ENCODE data around the gene TMEM92.

Gene TMEM92

DNA sequence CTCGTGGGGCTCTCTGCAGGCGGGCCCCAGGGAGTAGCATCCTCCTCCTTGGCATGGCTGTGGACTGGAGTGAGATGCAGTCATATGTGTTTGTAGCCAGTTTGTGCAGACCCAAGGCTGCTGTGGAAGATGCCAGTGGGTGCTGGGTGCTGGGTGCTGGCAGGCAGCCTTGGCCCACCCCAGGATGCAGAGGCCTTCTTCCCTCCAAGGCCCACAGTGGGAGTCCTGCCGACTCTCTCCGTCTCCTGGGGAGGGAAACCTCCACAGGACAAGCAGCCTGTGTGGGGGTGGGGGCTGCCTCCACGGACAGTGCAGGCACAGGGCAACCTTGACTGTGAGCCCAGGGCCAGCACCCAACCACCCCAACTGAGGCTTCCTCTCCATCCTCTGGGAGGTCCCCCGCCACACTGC lies 13.8 kb upstream of the TMEM92 start:
- no peak for TF ChIP-seq CTCF (IDR thresholded peaks at IDR 0.05; ENCODE audit: borderline replicate concordance, control extremely low read depth, extremely low read depth, insufficient read depth, missing control alignments)
- DNase-seq (ENCODE audit: low spot score): peak; percentile 25
- in situ Hi-C loops (cut with MboI; ENCODE audit: low sequenced_read_pairs, unreplicated experiment): loop anchor here (10.0 kb wide), 1 partner anchor 46 kb away; no protein-coding TSS in a partner anchor

GRCh38 chr17:50261051-50261915 lies 13.0 kb upstream of the TMEM92 start:
- no peak for TF ChIP-seq CTCF (IDR thresholded peaks at IDR 0.05; ENCODE audit: borderline replicate concordance, control extremely low read depth, extremely low read depth, insufficient read depth, missing control alignments)
- in situ Hi-C loops (cut with MboI; ENCODE audit: low sequenced_read_pairs, unreplicated experiment): loop anchor here (10.0 kb wide), 1 partner anchor 46 kb away; no protein-coding TSS in a partner anchor
- peak; percentile 15 for DNase-seq (ENCODE audit: low spot score)

DNA sequence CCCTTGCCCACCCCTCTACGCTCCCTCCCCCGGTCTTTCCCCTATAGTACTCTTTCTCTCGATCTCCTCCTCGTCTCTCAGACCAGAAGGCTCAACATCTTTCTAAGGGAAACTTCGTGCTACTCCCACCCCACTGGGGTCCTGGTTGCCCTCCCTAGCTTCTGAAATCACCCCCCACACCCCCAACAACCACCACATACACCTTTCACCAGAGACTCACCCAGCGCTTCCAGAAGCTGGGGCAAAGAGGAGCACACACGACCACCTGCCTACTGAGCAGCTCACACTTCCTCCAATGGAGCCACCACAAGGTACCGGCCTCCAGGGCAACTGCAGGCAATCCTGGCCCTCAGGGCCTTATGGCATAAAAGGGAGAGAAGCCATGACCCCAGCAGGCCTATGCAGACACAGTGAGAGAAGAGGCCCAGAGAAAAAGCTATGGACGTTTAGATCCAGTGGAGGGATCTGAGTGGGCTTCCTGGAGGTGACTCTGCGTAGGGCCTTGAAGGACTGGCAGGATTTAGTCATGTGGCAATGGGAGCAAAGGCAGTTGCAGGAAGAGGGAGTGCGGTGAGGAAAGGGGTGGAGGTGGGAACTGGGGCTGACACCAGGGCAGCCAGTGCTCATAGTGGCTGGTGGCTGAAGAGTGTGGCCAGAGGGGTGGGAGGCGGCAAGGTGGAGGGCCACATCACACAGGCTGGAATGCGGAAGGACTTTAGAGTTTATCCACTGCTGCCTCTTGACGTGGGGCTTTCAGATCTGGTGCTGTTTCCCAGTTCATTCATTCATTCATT lies 12.1 kb upstream of the TMEM92 start:
- no peak for TF ChIP-seq CTCF (IDR thresholded peaks at IDR 0.05; ENCODE audit: borderline replicate concordance, control extremely low read depth, extremely low read depth, insufficient read depth, missing control alignments)
- peak; percentile 26 for DNase-seq (ENCODE audit: low spot score)
- in situ Hi-C loops (cut with MboI; ENCODE audit: low sequenced_read_pairs, unreplicated experiment): loop anchor here (10.0 kb wide), 1 partner anchor 47 kb away; no protein-coding TSS in a partner anchor

GRCh38 chr17:50263331-50264262 lies 10.7 kb upstream of the TMEM92 start:
- DNase-seq (ENCODE audit: low spot score): peak; percentile 20
- no peak for TF ChIP-seq CTCF (IDR thresholded peaks at IDR 0.05; ENCODE audit: borderline replicate concordance, control extremely low read depth, extremely low read depth, insufficient read depth, missing control alignments)
- in situ Hi-C loops (cut with MboI; ENCODE audit: low sequenced_read_pairs, unreplicated experiment): loop anchor here (10.0 kb wide), 1 partner anchor 49 kb away; no protein-coding TSS in a partner anchor

DNA sequence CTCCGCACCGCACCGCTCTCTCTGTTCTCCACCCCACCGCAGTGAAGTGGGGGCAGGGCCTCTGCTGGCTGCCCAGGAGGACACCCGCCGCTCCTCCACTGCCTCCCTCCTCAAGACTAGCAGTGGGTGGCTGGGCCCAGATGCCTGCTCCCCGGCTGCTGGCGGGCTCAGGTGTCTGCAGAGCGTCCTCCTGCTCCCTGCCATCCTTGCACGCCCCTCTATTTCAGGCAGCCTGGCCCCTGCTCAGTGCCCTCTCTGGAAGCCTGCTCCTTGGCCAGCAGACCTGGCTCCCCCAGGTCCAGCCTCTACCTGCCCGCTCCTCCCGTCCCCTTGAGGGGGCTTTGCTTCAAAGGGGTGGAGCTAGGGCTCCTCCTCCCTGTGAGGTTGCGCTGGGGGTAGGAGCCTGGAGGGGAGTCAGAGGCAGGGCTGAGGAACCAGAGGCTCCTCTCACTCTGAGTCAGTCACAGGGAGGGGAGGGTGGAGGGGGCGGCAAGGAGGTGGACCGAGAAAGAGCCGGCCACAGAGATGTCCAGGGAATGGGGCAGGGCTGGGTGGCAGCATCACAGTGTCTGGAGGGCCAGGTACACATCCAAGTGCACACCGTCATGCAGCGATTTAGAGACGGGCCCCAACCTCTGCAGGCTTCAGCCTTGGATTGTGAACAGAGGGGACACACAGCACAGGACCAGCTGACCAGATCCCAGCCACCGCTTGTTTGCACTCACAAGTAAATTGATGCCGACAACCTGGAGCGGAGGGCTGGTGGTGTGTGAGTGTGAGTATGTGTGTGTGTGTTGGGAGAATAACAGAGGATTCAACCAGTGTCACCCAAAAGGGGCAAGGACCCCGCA lies 9.8 kb upstream of the TMEM92 start:
- no peak for TF ChIP-seq CTCF (IDR thresholded peaks at IDR 0.05; ENCODE audit: borderline replicate concordance, control extremely low read depth, extremely low read depth, insufficient read depth, missing control alignments)
- peak; percentile 30 for DNase-seq (ENCODE audit: low spot score)
- in situ Hi-C loops (cut with MboI; ENCODE audit: low sequenced_read_pairs, unreplicated experiment): loop anchor here (10.0 kb wide), 1 partner anchor 50 kb away; no protein-coding TSS in a partner anchor
